ENCODE measurements around the gene ZNF426. TPM values are rescaled to one million over a fixed set of nuclear protein-coding genes. Genes with fewer than 3 reads are reported as not detected.
"Not testable (repeated sequence)": the region's sequence is repeated elsewhere in the genome, so short reads cannot be mapped to it uniquely, and the experiment has no call there.

The ZNF426 gene
- polyA plus RNA-seq (ENCODE audit: insufficient read length in 4 of 4) = 10 to 100 TPM; 19.6 to 23.3 (median 21.4) TPM

DNA sequence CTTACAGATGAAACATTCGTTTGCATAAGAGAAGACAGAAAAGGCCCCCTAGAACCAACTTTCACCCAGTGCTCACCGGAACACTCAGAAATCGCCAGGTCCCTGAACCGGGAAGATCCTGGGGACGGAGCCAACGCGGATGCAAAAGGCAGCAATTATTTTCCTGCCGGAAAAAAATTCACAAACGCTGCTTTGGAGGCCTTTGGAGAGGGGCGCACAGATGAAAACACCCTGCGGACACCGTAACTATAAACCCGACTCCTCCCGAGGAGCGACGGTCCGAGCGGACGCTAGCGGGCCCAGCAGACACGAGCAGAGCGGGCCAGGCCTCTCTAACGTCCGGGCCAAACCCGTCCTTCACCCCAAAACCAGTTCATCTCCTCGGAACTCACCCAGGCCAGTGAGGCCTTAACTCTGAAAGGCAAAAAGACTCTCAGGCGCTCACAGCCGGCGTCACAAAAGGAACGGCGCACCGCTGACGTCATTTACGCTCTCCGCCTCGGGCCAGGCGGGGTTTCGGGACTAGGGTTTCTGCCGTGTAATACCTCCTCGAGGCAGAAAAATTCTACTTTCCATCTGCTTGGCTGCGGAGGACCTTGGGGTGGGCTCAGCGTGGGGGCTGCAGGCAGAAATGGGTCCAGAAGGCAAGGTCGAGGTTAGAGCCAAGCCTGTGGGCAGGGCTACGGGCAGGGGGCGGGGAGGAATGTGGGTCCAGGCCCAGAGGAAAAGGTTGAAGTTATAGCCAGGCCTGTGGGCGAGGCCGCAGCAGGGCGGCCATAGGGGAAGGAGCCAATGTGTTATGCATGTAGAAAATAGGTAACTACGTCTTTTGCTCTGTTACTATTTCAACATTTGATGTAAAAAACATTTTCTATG is at the start of gene ZNF426:
Gene ZNF426, minus strand, starts transcription at position 463 of the 876 bp plus-strand sequence. CDS start 2,413 bp downstream, outside the sequence.
- peak; percentile 86 to 92 (median 90) for DNase-seq (ENCODE audit: low read depth in 4 of 4, low spot score in 2 of 4)

DNA sequence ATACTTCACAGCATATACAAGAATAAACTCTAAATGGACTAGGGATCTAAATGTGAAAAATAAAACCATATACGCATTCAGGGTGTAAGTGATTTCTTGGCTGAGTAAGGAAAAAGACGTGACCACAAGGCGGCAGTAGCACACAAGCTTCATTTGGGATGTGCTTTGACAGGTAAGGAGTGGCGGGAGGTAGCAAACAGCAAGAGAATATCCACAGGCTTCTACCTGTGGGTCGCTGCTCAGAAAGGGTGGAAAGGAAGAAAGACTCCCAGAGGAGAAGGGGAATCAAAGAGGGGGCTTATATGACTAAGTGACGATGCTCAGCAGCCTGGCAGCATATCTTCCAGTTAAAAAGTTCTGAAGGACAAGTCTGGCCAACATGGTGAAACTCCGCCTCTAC is 48.3 kb upstream of the ZNF426 start:
- peak in 2 of 4 donors; percentile 24 to 59 for DNase-seq (ENCODE audit: low read depth in 4 of 4, low spot score in 2 of 4)

DNA sequence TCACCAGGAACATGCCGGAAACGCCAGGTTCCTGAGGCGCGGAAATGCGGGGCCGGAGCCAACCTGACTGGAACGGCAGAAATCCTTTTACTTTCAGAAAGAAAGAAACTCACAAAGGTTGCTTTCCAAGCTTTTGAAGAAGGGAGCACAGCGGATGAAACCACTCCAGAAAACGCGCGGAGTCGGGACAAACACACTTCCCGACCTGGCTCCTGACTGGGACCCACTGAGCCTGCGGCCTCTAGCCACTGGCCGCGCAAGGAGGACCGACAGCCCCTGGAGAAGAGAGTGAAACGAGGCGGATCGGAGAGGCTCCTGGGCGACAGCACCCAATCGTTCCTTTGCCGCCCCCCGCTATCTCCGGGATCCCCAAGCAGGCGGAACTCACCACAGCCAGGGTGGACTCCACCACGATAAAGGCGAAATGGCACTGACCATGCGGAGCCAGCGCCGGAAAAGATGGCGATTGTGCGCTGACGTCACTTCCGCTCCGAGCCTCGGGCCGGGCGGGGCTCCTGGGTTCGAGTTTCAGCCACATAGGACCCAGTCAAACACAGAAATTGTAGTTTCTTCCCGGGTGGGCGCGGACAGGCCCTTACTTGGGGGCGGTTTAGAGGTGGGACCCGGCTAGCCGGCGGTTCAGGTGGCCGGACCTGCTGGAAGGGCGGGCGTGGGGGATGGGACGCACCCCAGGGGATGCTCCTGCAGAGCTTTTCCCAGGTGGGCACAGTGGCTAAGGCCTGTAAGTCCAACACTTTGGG is 45.8 kb upstream of the ZNF426 start, which contains the start of gene ZNF121:
Gene ZNF121, minus strand, starts transcription at position 432 of the 761 bp plus-strand sequence. CDS start 16,407 bp downstream, outside the sequence.
- peak; percentile 77 to 89 (median 87) for DNase-seq (ENCODE audit: low read depth in 4 of 4, low spot score in 2 of 4)

DNA sequence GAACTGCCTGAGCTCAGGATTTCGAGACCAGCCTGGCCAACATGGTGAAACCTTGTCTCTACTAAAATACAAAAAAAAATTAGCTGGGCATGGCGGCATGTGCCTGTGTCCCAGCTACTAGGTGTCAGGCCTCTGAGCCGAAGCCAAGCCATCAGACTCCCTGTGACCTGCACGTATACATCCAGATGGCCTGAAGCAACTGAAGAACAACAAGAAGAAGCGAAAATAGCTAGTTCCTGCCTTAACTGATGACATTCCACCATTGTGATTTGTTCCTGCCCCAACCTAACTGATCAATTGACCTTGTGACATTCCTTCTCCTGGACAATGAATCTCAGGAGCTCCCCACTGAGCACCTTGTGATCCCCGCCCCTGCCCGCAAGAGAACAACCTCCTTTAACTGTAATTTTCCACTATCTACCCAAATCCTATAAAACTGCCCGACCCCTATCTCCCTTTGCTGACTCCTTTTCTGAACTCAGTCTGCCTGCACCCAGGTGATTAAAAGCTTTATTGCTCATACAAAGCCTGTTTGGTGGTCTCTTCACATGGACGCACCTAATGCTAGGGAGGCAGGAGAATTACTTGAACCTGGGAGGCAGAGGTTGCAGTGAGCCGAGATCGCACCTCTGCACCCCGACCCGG is 43.8 kb upstream of the ZNF426 start:
- DNase-seq (ENCODE audit: low read depth in 4 of 4, low spot score in 2 of 4) = not testable (repeated sequence)

DNA sequence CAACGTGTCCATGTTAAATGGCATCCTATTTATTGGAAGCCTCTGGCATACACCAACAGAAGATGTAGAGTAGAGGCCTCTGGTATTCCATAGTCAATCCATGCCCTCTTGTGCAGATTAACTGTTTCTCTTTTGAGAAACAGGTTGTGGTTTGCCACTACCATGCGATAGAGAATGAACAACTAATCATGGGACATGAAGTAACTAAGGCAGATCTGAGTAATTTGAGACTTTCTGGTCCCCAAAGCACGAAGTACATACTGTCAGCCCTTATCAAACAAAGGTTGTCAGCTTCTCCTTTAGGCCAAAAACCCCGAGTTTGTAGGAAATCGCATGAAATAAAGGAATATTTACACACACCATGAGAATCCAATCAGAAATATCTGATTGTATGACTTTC is 42.3 kb upstream of the ZNF426 start:
- DNase-seq (ENCODE audit: low read depth in 4 of 4, low spot score in 2 of 4) = no peak

DNA sequence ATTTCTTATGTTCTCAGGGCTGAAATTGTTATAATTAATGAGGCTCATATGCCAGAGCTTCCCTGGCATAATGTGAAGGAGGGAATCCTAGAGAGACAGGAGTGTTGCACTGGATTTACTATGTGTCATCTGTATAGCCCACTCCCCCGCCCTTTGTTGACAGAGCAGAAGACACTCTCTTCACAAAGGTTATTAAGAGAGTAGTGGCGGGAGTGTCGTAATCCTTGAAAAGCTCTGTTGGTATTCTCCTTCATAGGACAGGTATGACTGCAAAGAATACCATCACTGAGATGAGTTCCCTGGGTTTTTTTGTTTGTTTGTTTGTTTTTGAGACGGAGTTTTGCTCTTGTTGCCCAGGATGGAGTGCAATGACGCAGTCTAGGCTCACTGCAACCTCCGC is 31.8 kb upstream of the ZNF426 start:
- no peak for DNase-seq (ENCODE audit: low read depth in 4 of 4, low spot score in 2 of 4)

DNA sequence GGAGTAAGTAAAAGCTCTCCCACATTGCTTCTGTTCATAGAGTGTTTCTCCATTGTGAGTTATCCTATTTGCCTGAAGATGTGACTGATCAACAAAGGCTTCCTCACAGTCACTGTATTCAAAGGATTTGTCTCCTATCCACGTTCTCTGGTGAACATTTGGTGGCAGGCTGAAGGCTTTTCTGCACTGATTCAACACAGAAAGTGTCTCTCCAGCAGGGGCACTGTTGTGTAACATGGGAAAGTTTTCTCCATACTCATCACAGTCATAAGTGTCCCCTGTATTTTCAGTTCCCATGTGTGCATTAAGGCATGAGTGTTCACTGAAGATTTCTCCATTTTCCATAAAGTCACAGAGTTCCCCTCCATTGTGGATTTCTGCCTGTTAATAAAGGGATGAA is 28.3 kb upstream of the ZNF426 start:
- no peak for DNase-seq (ENCODE audit: low read depth in 4 of 4, low spot score in 2 of 4)

DNA sequence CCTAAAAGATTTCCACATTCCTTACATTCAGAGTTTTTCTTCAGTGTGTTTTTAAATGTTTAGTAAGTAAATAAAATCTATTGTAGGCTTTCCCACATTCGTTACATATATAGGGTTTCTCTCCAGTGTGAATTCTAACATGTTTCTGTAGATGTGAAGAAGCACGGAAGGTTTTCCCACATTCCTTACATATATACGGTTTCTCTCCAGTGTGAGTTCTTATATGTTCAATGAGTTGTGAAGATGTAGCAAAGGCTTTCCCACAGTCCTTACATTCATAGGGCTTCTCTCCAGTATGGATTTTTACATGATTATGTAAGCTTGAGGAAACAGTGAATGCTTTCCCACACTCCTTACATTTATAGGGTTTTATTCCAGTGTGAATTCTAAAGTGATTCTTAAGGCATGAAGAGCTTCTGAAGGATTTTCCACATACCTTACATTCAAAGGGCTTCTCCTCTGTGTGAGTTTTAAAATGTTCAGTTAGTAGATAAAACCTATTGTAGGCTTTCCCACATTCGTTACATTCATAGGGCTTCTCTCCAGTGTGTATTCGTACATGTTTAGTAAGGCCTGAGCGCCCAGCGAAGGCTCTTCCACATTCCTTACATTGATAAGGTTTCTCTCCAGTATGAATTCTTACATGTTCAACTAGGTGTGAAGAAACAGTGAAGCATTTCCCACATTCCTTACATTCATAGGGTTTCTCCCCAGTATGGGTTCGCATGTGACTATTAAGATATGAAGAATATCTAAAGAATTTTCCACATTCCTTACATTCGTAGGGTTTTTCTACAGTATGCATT is 27.7 kb upstream of the ZNF426 start:
- DNase-seq (ENCODE audit: low read depth in 4 of 4, low spot score in 2 of 4) = no peak

DNA sequence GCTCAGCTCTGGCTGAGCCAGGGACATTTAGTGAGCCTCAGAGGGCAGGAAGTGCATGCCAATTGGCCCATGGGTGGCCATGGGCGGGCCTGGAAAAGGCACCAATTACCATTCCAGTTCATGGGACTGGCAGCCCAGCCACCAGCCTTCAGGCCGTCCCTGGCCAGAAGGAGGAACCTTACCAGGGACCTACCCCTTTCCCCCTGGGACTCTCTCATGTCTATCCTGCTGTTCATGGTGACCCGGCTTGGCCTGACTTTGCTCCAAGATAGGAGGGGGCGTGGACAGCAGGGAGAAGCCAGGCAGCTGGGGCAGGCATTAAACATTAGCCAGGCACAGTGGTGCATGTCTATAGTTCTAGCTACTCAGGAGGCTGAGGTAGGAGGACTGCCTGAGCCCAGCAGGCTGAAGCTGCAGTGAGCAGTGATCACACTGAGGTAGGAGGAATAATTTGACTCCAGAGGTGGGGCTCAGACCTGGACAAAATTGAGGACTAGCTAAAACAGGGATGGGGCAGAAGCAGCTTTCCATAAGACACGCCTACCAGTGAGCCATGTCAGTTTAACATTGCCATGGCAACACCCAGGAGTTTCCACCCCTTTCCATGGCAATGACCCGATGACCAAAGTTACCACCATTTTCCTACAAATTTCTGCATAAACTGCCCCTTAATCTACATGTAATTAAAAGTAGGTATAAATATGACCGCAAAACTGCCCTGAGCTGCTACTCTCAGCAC is 14.3 kb upstream of the ZNF426 start:
- no peak for DNase-seq (ENCODE audit: low read depth in 4 of 4, low spot score in 2 of 4)

DNA sequence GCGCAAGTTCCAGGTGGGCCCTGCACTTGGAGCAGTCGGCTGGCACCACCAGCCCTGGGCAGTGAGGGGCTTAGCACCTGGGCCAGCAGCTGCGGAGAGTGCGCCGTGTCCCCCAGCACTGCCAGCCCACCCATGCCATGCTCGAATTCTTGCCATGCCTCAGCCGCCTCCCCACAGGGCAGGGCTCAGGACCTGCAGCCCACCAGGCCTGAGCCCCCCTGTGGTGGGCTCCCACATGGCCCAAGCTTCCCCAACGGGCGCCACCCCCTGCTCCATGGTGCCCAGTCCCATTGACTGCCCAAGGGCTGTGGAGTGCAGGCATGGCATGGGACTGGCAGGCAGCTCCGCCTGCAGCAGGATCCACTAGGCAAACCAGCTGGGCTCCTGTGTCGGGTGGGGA is 9.4 kb upstream of the ZNF426 start:
- no peak for DNase-seq (ENCODE audit: low read depth in 4 of 4, low spot score in 2 of 4)

DNA sequence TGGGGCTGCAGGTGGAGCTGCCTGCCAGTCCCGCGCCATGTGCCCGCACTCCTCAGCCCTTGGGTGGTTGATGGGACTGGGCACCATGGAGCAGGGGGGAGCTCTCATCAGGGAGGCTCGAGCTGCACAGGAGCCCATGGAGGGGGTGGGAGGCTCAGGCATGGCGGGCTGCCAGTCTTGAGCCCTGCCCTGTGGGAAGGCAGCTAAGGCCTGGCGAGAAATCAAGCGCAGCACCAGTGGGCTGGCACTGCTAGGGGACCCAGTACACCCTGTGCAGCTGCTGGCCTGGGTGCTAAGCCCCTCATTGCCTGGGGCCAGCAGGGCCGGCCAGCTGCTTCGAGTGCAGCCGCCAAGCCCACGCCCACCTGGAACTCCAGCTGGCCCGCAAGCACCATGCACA is 2.8 kb upstream of the ZNF426 start:
- not testable (repeated sequence) for DNase-seq (ENCODE audit: low read depth in 4 of 4, low spot score in 2 of 4)

DNA sequence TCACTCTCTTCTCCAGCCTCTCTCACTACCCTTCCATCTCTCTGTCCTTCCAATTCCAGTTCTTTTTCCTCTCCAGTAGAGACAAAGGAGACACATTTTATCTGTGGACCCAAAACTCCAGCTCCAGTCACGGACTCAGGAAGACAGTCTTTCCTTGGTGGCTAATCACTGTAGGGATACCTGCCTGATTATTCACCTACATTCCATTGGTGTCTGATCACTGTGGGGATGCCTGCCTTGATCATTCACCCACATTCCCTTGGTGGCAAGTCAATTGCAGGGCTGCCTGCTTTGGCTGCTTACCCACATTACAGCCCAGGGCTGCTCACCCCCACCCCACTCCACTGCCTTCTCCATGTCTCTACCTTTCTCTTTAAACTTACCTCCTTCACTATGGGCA is 1.5 kb upstream of the ZNF426 start:
- not testable (repeated sequence) for DNase-seq (ENCODE audit: low read depth in 4 of 4, low spot score in 2 of 4)

DNA sequence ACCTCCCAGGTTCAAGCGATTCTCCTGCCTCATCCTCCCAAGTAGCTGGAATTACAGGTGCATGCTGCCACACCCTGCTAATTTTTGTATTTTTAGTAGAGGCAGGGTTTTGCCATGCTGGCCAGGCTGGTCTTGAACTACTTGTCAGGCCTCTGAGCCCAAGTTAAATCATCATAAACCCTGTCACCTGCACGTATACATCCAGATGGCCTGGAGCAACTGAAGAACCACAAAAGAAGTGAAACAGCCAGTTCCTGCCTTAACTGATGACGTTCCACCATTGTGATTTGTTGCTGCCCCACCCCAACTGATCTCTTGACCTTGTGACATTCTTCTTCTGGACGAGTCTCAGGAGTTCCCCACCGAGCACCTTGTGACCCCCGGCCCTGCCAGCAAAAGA is 756 bp upstream of the ZNF426 start:
- not testable (repeated sequence) for DNase-seq (ENCODE audit: low read depth in 4 of 4, low spot score in 2 of 4)

DNA sequence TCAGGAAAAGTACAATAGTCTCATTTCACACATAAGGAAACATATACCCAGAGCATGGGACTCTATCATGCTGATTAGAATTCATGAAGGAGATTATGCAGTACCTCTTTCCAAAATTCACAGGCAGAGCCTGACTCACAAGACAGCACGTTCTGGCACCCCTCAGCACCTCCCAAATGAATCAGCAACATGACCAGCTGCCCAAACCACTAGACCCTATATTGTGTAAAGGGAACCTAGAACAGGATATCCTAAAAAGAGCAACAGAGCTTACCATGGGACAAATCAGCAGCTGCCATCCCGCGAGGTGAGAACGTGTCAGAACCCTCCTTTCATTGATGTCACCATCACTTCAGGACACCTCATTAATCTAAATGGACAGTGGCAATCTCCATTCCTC is 2.5 kb downstream of the ZNF426 start:
- DNase-seq (ENCODE audit: low read depth in 4 of 4, low spot score in 2 of 4) = no peak

DNA sequence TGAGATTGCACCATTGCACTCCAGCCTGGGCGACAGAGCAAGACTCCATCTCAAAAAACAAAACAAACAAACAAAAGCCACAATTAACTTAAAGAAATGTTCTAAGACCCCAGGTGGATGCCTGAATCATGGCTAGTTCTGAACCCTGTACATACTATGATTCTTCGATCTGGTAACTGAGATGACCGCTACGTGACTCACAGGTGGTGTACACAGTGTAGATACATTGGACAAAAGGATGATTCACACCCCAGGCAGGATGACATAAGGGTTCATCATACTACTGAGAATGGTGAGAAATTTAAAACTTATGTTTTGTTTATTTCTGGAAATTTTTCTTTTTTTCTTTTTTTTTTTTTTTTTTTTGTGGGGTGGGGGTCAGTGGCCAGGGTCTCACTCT is 6.5 kb downstream of the ZNF426 start:
- no peak for DNase-seq (ENCODE audit: low read depth in 4 of 4, low spot score in 2 of 4)

DNA sequence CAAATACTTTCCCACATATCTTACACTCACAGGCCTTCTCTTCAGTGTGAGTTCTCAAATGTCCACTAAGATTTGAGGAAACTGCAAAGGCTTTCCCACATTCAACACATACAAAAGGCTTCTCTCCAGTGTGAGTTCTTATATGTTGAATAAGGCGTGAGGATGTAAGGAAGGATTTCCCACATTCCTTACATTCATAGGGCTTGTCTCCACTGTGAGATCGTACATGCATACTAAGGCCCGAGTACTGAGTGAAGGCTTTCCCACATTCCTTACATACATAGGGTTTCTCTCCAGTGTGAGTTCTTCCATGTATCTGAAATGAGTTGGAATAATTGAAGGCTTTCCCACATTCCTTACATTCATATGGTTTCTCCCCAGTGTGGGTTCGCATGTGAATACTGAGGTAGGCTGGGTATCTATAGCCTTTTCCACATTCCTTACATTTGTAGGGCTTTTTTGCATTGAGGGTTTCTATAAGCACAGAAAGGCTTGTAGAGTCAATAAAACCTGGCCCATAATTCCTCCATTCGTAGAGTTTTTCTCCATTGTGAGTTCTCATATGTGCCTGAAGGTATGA is 9.6 kb downstream of the ZNF426 start:
- no peak for DNase-seq (ENCODE audit: low read depth in 4 of 4, low spot score in 2 of 4)

DNA sequence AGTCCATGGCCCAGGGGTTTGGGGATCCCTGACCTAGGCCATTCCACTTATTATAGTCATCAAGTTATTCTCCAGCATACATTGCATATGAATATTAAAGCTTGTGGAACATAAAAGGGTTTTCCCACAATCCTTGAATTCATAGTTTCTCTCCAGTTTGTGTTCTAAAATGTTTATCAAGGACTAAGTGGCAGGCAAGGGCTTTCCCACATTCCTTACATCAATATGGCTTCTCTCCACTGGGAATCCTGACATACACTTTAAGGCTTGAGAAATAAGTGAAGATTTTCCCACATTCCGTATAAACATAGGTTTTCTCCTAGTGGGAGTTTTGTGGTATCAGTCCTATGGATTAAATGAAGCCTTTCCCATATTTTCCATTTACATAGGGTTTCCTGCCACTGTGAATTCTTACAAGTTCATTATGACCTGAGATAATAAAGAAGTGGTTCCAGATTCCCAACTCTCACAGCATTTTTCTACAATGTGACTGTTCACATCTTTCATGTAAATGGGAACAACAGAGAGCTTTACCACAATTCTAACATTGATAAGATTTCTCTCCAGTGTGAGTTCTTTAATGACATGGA is 14.5 kb downstream of the ZNF426 start:
- no peak for DNase-seq (ENCODE audit: low read depth in 4 of 4, low spot score in 2 of 4)

DNA sequence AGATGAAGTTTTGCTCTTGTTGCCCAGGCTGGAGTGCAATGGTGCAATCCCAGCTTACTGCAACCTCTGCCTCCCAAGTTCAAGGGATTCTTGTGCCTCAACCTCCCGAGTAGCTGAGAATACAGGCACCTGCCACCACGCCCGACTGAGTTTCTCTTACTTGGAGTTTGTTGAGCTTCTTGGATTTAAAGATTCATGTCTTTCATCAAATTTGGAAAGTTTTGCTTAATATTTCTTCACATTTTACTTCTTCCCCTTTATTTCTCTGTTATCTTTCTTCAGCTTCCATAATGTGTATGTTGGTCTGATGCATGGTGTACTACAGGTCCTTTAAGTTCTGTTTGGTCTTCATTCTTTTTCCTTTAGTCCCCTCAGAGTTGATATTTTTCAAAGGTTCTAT is 31.2 kb downstream of the ZNF426 start:
- DNase-seq (ENCODE audit: low read depth in 4 of 4, low spot score in 2 of 4) = no peak

DNA sequence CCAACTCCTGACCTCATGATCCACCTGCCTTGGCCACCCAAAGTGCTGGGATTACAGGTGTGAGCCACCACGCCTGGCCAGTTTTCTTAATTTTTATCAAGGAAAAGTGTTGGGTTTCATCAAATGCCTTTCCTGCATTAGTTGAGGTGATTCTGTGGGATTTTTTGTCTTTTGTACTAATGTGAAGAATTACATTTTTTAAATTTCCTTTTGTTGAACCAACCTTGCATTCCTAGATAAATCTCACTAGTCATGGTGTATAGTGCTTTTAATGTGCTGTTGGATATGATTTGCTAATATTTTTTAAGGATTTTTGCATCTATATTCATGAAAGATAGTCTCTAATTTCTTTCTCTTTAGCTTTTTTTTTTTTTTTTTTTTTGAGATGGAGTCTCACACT is 37.6 kb downstream of the ZNF426 start:
- DNase-seq (ENCODE audit: low read depth in 4 of 4, low spot score in 2 of 4) = no peak
